GM12872 (cell line): ENCODE measurements around the gene GTPBP3.

ENCODE experiments used
- CTCF ChIP-seq: IDR thresholded peaks from 3 replicates; pipeline ENCODE4 v1.5.1; 2011; ENCODE audit warnings: low read depth, mild to moderate bottlenecking, low read length, moderate library complexity; ENCODE audit not compliant: insufficient read depth

GTPBP3 gene

GRCh38 chr19:17332360-17332676, 5.0 kb upstream of the GTPBP3 start:
- no peak for TF ChIP-seq CTCF

GRCh38 chr19:17332677-17333581, 4.4 kb upstream of the GTPBP3 start:
- TF ChIP-seq CTCF, result no peak

GRCh38 chr19:17333611-17334413, 3.5 kb upstream of the GTPBP3 start:
- TF ChIP-seq CTCF, result no peak

- no peak for TF ChIP-seq CTCF
Observed at GRCh38 chr19:17334414-17335409, 2.6 kb upstream of the GTPBP3 start, which contains the start of gene ANO8. TSS of gene ANO8 (minus strand) at chr19:17334855. CDS start at chr19:17334670, 185 bp downstream.

- TF ChIP-seq CTCF, result no peak
Observed at GRCh38 chr19:17335575-17335974, 1.8 kb upstream of the GTPBP3 start.

- no peak for TF ChIP-seq CTCF
Observed at GRCh38 chr19:17337675-17338432, 501 bp downstream of the GTPBP3 start.
